PFSK-1 (cell line): ENCODE data around the gene LSR.

Source experiments
- FOXP2 ChIP-seq: optimal IDR thresholded peaks from 2 replicates; pipeline ENCODE3; 2011; ENCODE audit warnings: borderline replicate concordance, control low read depth, inconsistent platforms; ENCODE audit not compliant: insufficient read depth; ENCODE audit errors: extremely low read length, extremely low read depth
- POLR2AphosphoS5 ChIP-seq: IDR thresholded peaks from 2 replicates; pipeline ENCODE4 v1.6.1; 2012; ENCODE audit warnings: low read depth, mild to moderate bottlenecking, control low read depth, low read length, moderate library complexity

GRCh38 chr19:35217649-35217990, 31.2 kb upstream of the LSR start:
- no peak for TF ChIP-seq POLR2AphosphoS5
- no peak for TF ChIP-seq FOXP2
